Tibial nerve (tissue), 4 donors: Measurements from ENCODE around the gene THBS2. TPM values are rescaled to one million over a fixed set of nuclear protein-coding genes. Genes with fewer than 3 reads are reported as not detected.
"Not testable (repeated sequence)": the region's sequence is repeated elsewhere in the genome, so short reads cannot be mapped to it uniquely, and the experiment has no call there.

Source experiments
- DNase-seq, 2 donors: peaks; one replicate each; pipeline ENCODE4 v3.0.0-alpha.2; 2019; ENCODE audit warnings: low spot score in 2 of 2
- H3K27ac ChIP-seq, 4 donors: fragments of 200-600 bp; sonication (generic) in 3 of 4; one replicate each; pipeline ENCODE4 v1.5.1; 2017 to 2019; ENCODE audit warnings: mild to moderate bottlenecking in 1 of 4
- H3K27me3 ChIP-seq, 2 donors: fragments of 200-600 bp; sonication (generic) in 1 of 2; one replicate each; pipeline versions ENCODE4 v1.5.1 to v1.6.0; 2017 to 2019
- H3K36me3 ChIP-seq, 3 donors: fragments of 200-600 bp; sonication (generic); one replicate each; pipeline ENCODE4 v1.5.1; 2018 to 2019
- H3K4me1 ChIP-seq, 4 donors: fragments of 200-600 bp; sonication (generic) in 3 of 4; one replicate each; pipeline ENCODE4 v1.5.1; 2017 to 2019
- H3K4me3 ChIP-seq, 4 donors: fragments of 200-600 bp; sonication (generic) in 3 of 4; one replicate each; pipeline ENCODE4 v1.5.1; 2017 to 2019; ENCODE audit warnings: mild to moderate bottlenecking in 1 of 4, moderate library complexity in 1 of 4
- H3K9me3 ChIP-seq, 4 donors: fragments of 200-600 bp; sonication (generic) in 3 of 4; one replicate each; pipeline ENCODE4 v1.5.1; 2017 to 2019
- CTCF ChIP-seq, 5 experiments: fragments of 200-600 bp in 3 of 5; fragments of 450-650 bp in 2 of 5; sonication (generic) in 3 of 5; IDR thresholded peaks; one replicate each; pipeline ENCODE4 v1.5.1; 2016 to 2019; ENCODE audit warnings: antibody characterized with exemption in 5 of 5, mild to moderate bottlenecking in 3 of 5, moderate library complexity in 2 of 5
- EP300 ChIP-seq, 2 donors: sonication (generic); formaldehyde crosslinking; IDR thresholded peaks; one replicate each; pipeline ENCODE4 v1.6.1; 2017; ENCODE audit warnings: antibody characterized with exemption in 2 of 2, mild to moderate bottlenecking in 1 of 2
- POLR2A ChIP-seq, 2 donors: fragments of 450-650 bp; IDR thresholded peaks; one replicate each; pipeline ENCODE4 v1.6.1; 2017; ENCODE audit warnings: antibody characterized with exemption in 2 of 2, mild to moderate bottlenecking in 2 of 2, moderate library complexity in 2 of 2
- WGBS, 2 donors: methylation state at CpG; one replicate each; pipeline ENCODE4 v1.1.5; 2018; 5-methylcytosine and 5-hydroxymethylcytosine counted together
- total RNA-seq, 4 donors: library from RNA; depleted of rRNA; stranded (reverse); fragments of >200 nt; gene quantifications; one replicate each; pipeline ENCODE4 v1.1.0, GENCODE V29; 2016

The THBS2 gene
- 100 to 1,000 TPM in 2 of 4 donors, 10 to 100 TPM in 2; 39.5 to 107 (median 82.7) TPM for total RNA-seq

GRCh38 chr6:169253337-169254238 lies at the start of gene THBS2:
Gene THBS2 (minus strand): TSS chr6:169253846. CDS start chr6:169250784, 3,062 bp downstream.
- Histone ChIP-seq H3K36me3 (peaks cover 0 to 7% (median 0%) of the 10 kb centered on the region in 3 donors), H3K27ac (peak within 1 kb of the TSS; percentile 38 to 85 (median 68)), H3K27me3 (peaks cover 0 to 6% of the 10 kb centered on the region in 2 donors), H3K4me3 (peak within 1 kb of the TSS; percentile 26 to 53 (median 36)), H3K9me3 (peaks cover 0 to 6% (median 0%) of the 10 kb centered on the region in 4 donors), H3K4me1 (peaks cover 0 to 39% (median 6%) of the 10 kb centered on the region in 4 donors)
- peak in 1 of 2 donors; percentile 66 for DNase-seq
- WGBS, 2 donors: 5% methylated on average over 34 of the region's 34 CpGs
- TF ChIP-seq CTCF (IDR thresholded peaks at IDR 0.05): no peak
- TF ChIP-seq EP300 (IDR thresholded peaks at IDR 0.05): peak in 1 of 2 donors; percentile 86
- peak; percentile 48 to 57 for TF ChIP-seq POLR2A (IDR thresholded peaks at IDR 0.05)

- Histone ChIP-seq H3K27me3 (no peaks in the 10 kb centered on the region), H3K36me3 (no peaks in the 10 kb centered on the region), H3K4me3 (no peak overlapping the region), H3K4me1 (no peaks in the 10 kb centered on the region), H3K9me3 (peaks cover 0 to 11% (median 3%) of the 10 kb centered on the region in 4 donors), H3K27ac (no peak overlapping the region)
- DNase-seq: no peak
- TF ChIP-seq EP300 (IDR thresholded peaks at IDR 0.05) (no peak), POLR2A (IDR thresholded peaks at IDR 0.05) (no peak), CTCF (IDR thresholded peaks at IDR 0.05) (no peak)
- 63 to 95% methylated on average over 2 to 3 of the region's 3 CpGs for WGBS, 2 donors
These were observed 49.1 kb upstream of the THBS2 start for GRCh38 chr6:169302716-169303115.

GRCh38 chr6:169302255-169302654 lies 48.6 kb upstream of the THBS2 start:
- H3K27me3 ChIP-seq: no peaks in the 10 kb centered on the region
- no peaks in the 10 kb centered on the region for H3K36me3 ChIP-seq
- no peak overlapping the region for H3K27ac ChIP-seq
- H3K4me3 ChIP-seq: no peak overlapping the region
- peaks cover 0 to 8% (median 1%) of the 10 kb centered on the region in 4 donors for H3K9me3 ChIP-seq
- no peak for TF ChIP-seq EP300 (IDR thresholded peaks at IDR 0.05)
- TF ChIP-seq CTCF (IDR thresholded peaks at IDR 0.05): no peak
- no peak for TF ChIP-seq POLR2A (IDR thresholded peaks at IDR 0.05)
- no peaks in the 10 kb centered on the region for H3K4me1 ChIP-seq
- no peak for DNase-seq

GRCh38 chr6:169300916-169301315 lies 47.3 kb upstream of the THBS2 start:
- H3K27me3 ChIP-seq: no peaks in the 10 kb centered on the region
- TF ChIP-seq CTCF (IDR thresholded peaks at IDR 0.05): no peak
- no peak for TF ChIP-seq POLR2A (IDR thresholded peaks at IDR 0.05)
- TF ChIP-seq EP300 (IDR thresholded peaks at IDR 0.05): no peak
- H3K4me1 ChIP-seq: no peaks in the 10 kb centered on the region
- no peak overlapping the region for H3K27ac ChIP-seq
- DNase-seq: no peak
- H3K36me3 ChIP-seq: no peaks in the 10 kb centered on the region
- no peak overlapping the region for H3K4me3 ChIP-seq
- H3K9me3 ChIP-seq: peaks cover 0 to 6% (median 0%) of the 10 kb centered on the region in 4 donors
- WGBS, 2 donors: 90 to 91% methylated on average over 4 of the region's 4 CpGs

GRCh38 chr6:169298626-169299025 lies 45.0 kb upstream of the THBS2 start:
- not testable (repeated sequence) for H3K9me3 ChIP-seq, DNase-seq
- 77 to 81% methylated on average over 1 of the region's 1 CpG for WGBS, 2 donors

More at GRCh38 chr6:169298626-169299025, 45.0 kb upstream of the THBS2 start:
- H3K36me3 ChIP-seq, H3K27me3 ChIP-seq, H3K4me1 ChIP-seq, H3K27ac ChIP-seq, H3K4me3 ChIP-seq: not testable (repeated sequence)
